Activated naive CD4-positive, alpha-beta T cell (primary cell): ENCODE measurements around the gene NLN.
"Not testable (repeated sequence)": the region's sequence is repeated elsewhere in the genome, so short reads cannot be mapped to it uniquely, and the experiment has no call there.

Experiments used
- DNase-seq, 4 experiments: peaks; one replicate each; lab custom pipeline; 2025; lab: John Stamatoyannopoulos, UW

The NLN gene

GRCh38 chr5:65772963-65773362 is 51.0 kb downstream of the NLN start:
- not testable (repeated sequence) for DNase-seq

- DNase-seq: no peak
These were observed 52.3 kb downstream of the NLN start for GRCh38 chr5:65774346-65774745.

DNA sequence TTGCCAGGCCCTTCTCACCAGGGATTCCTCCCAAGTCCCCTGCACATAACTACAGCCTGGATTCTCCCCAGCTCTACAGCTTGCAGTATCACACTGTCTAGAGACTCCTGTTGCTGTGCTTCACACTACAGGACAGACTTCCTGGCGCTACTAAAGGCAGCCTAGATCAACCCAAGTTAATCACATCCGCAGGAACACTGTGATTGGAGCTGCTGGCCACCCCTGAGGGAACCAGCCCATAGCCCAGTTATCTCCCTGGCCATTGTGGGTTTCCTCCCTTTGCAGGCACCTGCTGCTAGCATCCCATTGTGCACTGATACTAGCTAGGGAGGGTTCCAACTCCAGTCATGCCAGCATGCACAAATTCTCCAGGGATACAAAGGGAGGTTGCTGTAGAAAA is 53.5 kb downstream of the NLN start:
- no peak for DNase-seq

DNA sequence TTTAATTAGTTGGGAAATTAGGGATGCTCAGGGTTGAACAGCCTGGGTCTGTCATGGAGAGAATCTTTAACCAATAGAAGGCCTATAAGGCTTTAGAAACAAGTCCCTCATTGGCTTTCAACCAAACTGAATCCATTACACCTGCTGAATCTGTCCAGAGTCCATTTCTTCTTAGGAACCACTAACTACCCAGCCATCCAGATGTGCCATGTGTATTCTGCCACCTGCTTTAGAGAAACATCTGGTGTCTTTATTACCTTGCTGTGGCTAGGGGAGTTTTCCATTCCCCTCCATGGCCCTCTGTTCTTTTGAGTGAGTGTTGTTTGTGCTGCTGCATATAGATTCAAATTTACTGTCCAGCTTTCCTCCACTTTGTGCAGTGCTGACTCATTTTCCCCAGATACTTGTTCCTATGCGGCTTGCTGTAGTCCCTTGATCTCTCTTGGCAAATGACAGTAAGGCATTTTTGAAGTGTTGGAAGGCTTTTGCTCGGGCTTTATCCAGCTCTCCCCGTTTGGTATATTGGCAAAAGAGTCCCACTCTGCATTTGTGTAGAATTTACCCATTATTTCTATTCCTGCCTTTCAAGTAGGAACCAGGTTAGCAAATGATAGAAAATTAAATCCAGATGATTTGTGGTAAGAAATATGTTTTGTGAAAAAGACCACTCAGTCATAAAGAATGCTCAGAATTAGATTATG is 54.6 kb downstream of the NLN start:
- no peak for DNase-seq

DNA sequence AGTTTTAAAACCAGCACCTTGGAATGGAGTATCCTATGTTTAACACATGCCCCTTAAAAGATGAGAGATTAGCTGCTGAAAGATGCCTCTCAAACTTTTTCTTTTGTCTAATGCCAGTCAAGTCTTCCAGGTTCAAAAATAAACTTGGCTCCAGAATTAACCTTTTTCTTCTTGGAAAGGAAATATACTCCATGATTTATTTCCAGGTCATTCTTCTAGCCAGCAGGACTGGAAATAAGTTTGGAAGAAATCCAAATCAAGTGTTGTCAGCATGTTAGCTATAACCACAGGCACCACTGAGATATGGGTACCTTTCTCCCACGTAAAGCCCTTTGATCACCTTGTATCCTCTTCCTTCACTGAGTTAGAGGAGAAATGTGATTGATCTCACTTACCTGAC is 56.1 kb downstream of the NLN start:
- no peak for DNase-seq

- no peak for DNase-seq
These were observed 57.6 kb downstream of the NLN start for GRCh38 chr5:65779643-65780042.

GRCh38 chr5:65788296-65788695 is 66.3 kb downstream of the NLN start:
- not testable (repeated sequence) for DNase-seq

GRCh38 chr5:65790371-65791163 is 68.6 kb downstream of the NLN start:
- DNase-seq: no peak

GRCh38 chr5:65791712-65792673 is 70.0 kb downstream of the NLN start:
- no peak for DNase-seq

DNA sequence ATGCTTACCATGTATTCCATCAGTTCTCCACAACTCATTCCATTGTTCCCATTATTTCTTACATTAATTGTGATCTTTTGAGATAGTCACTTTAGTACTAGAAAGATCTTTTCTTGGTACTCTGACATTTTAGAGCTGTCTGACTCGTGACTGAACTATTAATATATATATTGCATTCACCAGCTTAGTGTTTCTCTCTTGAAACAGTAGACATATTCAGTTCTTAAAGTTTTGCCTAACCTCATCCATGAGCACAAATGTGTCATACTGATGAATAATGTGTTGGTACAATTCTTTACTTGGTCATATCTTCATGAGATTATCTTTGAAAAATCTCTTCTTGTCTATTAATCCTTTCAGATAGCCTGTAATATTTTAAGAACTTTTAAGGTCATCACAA is 74.3 kb downstream of the NLN start:
- no peak for DNase-seq

DNA sequence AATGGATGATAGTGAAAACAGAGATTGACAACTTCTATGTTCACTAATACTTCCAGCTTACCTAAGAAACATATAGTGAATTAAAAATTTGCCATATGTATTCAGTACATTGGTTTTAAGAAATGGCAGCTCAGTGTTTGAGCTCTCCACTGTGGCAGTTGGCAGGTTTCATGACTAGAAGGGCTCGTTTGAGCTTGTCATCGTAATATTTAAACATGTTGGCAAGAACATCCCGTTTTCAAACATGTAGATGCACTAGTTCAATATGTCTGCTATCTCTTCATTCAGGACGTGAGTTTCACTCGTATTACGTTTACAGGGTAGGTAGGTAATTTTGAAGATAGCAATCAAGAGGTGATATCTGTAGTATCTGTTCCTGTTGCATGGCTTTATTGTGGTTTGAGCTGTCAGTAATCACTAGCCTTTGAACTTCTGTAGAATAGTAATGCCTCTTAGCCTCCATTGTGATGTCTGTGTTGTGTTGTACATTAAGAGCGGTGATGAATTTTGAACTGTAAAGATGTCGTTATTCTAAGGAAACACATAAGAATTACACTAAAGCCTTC is 74.8 kb downstream of the NLN start:
- no peak for DNase-seq

DNA sequence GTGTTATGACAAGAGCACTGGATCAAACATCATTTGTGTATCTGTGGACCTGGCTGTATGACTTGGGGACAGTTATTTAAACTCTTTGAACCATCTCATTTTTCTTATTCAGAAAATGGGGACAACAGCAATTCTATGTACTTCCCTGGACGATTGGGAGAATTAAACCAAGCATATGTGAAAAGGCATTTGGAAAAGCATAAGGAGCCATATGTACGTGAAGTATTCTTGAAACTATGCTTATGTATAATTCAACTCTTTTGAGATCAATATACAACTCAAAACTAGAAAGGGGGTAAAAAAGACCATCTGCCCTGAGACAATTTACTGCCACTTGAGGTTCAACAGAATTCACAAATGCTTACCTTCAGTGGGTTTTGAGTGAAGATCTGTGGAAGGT is 75.5 kb downstream of the NLN start:
- no peak for DNase-seq

DNA sequence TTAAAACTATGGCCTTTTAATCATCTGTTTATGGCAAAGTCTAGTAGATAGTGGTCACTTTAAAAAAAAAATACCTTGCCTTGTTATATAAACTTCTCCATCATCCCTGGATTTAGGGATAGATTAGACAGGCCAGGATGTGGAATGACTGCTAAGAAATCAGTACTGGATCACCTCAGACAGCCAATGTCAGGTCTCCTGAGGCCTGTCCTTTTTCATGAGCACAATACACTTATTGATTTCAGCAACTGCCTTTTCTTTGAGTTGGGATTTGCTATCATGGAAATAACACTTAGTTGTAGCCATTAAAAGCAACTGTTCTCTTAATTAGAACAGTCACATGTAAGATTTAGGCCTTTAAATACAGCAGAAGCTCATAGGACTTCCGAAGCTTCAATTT is 77.9 kb downstream of the NLN start:
- DNase-seq: no peak

- no peak for DNase-seq
These were observed 78.8 kb downstream of the NLN start for GRCh38 chr5:65800775-65801174.

- no peak for DNase-seq
These were observed 79.4 kb downstream of the NLN start for GRCh38 chr5:65801352-65801783.

DNA sequence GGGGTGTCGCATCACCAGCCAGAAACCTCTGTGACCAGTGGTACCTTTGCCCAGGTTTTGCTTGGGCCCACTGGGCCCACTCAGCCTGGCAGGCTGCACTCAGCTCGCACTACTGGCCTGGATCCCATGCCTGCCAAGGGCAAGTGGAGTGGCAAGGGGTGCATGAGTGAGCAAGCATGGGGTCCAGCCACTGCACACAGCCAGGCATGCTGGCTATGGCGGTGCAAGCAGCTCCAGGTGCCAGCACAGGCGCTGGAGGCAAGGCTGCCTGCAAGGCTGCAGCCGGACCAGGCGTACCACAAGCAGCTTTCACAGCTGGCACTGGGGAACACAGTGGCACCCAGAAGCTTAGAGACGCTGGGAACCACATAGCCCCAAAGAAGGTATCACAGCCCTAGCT is 80.1 kb downstream of the NLN start:
- no peak for DNase-seq

DNA sequence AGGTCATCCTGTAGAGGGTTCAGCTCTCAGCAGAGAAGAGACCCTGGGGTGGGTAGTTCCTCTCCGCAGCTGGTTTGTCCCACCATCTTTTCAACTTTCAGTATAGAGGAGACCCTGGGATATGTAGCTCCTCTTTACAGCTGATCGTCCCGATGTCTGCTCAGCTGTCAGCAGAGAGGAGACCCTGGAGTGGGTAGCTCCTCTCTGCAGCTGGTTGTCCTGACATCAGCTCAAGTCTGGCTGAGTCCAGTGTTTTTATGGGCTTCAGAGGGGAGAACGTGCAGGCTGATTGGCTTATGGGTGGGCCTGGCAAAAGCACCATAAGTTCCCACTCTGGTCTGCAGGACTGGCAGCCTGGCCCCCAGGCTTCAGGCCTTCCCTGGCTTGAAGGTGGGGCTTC is 80.8 kb downstream of the NLN start:
- DNase-seq: no peak

DNA sequence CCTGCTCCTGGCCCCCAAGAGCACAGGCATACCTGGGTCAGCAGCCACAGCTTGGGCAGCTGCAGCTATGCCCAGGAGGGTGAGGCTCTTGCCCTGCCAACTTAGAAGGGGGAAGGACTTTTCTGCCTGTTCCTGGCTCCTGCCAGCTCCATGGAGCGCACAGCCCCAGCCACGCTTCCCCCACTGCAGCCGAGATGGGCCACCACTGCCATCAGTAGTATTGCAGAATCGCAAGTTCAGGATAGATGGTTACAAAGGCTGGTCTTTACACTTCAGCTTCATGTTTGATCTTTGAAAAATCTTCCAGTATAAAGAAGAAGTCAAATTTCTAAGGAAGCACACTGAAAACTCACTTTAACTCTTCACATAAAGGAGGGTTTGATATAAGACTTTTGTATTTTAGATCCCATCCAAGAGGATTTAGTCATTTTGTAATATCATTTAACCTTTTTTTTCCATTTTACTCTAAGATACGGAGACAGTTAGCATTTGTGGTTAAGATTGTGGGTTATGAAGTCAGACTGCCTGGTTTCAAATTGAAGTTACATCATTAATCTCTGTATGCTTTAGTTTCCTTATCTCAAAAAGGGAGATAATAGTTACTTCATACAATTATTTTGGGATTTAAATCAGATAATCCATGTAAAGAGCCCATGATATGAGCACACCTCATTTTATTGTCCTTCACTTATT is 81.8 kb downstream of the NLN start:
- no peak for DNase-seq

- DNase-seq: no peak
These were observed 83.1 kb downstream of the NLN start for GRCh38 chr5:65805089-65805488.

DNA sequence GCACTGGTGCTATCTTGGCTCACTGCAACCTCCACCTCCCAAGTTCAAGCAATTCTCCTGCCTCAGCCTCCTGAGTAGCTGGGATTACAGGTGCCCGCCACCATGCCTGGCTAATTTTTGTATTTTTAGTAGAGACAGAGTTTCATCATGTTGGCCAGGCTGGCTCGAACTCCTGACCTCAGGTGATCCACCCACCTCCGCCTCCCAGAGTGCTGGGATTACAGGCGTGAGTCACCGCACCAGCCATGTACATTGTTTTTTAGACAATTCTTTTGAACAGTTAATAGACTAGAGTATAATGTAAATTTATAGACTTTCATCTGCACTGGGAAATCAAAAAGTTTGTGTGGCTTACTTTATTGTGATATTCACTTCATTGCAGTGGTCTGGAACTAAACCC is 85.5 kb downstream of the NLN start:
- DNase-seq: not testable (repeated sequence)

DNA sequence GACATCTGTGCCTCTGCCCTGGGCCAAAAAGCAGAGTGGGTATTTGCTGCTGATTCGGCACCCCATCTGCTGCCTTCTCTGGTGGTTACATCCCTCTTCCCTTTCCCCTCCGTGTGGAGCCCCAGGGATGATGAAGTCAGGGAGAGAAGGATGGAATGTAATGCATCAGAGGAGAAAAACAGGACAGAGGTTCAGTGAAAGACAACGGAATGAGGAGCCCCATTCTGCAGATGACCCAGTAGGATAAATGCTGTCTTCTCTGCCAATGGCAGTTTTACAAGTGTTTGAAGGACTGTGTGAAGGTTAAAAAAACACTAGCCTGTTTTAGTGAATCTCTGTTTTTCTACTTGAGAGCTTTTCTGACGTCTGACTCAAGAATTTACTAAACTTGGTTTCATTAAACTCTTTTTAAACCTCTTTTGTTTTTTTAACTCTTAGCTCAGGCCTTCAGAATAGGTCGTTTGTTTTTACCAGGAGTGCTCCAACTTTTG is 86.3 kb downstream of the NLN start:
- no peak for DNase-seq
